KOPT-K1 (cell line): ENCODE results near the gene ZDHHC19.
"Not testable (repeated sequence)": the region's sequence is repeated elsewhere in the genome, so short reads cannot be mapped to it uniquely, and the experiment has no call there.

Experiments
- H3K27ac ChIP-seq: fragments of 200-600 bp; sonication (generic); 2 replicates; pipeline ENCODE4 v1.5.1; 2016; ENCODE audit warnings: antibody characterized with exemption, mild to moderate bottlenecking, low read depth, low read length; ENCODE audit not compliant: poor library complexity, severe bottlenecking
- H3K36me3 ChIP-seq: fragments of 200-600 bp; sonication (generic); 2 replicates; pipeline ENCODE4 v1.5.1; 2017; ENCODE audit warnings: antibody characterized with exemption, mild to moderate bottlenecking, low read length, moderate library complexity; ENCODE audit not compliant: insufficient read depth
- H3K9me3 ChIP-seq: fragments of 200-600 bp; sonication (generic); 2 replicates; pipeline ENCODE4 v1.5.1; 2017; ENCODE audit warnings: antibody characterized with exemption, low read length, mild to moderate bottlenecking; ENCODE audit not compliant: insufficient read depth, poor library complexity, severe bottlenecking

Gene ZDHHC19

DNA sequence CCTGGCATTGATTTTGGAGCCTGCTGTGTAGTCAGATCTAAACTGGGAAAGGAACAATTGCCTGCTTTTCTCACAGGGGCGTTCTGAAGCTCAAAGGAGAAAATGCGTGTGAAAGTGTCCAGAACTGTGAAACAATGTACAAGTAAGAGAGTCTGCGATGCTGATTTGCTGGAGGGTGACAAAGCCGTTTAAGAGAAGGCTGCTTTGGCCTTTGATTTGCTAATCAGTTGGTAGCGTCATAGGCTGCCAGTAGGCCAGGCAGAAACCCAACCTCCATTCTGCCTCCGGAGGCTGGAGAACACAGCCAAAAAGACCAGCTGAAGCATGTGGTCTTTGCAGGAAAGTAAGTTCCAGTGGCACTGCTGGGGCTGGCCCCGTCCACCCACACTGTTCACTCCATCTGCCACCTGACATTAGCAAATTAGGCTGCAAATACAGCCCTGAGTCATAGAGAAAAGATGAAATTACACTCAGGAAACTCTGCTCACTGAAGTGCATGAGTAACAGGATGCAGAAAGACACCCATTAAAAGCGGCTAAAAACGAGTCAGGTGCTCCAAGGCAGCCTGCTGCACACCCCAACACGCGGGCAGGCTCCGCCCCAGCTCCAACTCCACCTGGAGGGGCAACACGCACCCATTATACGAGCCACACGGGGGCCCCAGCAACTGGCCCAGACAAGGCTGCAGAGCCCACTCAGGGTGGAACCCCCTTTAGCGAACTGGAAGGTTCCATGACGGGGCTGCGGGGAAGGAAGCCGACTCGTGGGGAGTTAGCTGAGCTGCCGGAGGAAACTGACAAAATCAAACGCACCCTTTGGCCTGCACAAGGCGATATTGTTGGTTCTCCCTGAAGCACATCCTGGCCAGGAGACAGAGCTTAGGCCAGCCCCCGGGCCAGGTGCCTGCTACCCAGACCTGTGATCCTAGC lies 31.6 kb downstream of the ZDHHC19 start:
- H3K27ac ChIP-seq = peak overlapping the region; percentile 99
- H3K9me3 ChIP-seq = no peaks in the 10 kb centered on the region
- H3K36me3 ChIP-seq = no peaks in the 10 kb centered on the region

DNA sequence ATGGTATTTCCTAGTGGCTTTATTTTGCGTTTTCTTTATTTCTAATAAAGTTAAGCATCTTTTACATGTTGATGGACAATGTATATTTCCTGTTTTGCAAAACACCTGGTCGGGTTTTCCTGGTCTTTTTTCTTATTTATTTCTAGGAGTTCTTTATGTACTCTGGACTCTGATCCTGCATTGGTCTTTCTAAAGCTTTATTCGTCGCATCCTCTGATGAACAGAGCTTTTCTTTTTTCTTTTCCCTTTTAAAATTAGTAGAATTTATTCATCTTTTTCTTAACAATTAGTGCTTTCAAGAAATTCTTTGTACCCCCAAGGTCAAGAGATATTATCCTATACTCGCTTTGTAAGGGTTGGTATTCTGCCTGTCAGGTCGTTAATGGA lies 32.2 kb downstream of the ZDHHC19 start:
- no peaks in the 10 kb centered on the region for H3K36me3 ChIP-seq
- peak overlapping the region; percentile 99 for H3K27ac ChIP-seq
- H3K9me3 ChIP-seq = no peaks in the 10 kb centered on the region

DNA sequence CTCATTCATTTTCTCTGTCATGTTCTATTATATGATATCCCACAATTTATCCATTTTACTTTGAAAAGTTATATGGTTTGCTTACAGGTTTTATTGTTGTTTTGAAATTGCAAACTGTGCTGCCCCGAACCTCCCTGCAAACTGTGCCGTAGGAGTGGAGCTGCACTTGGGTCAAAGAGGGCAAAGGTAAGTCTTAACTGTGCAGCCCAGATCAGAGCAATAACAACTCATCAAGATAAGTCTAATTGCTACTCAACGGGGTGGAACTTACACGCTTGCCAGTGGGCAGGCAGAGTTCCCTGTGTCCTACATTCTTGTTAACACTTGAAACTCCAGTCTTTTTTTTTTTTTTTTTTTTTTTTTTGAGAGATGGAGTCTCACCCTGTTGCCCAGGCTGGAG lies 33.2 kb downstream of the ZDHHC19 start:
- Histone ChIP-seq H3K27ac (peak overlapping the region; percentile 99), H3K9me3 (no peaks in the 10 kb centered on the region), H3K36me3 (no peaks in the 10 kb centered on the region)

DNA sequence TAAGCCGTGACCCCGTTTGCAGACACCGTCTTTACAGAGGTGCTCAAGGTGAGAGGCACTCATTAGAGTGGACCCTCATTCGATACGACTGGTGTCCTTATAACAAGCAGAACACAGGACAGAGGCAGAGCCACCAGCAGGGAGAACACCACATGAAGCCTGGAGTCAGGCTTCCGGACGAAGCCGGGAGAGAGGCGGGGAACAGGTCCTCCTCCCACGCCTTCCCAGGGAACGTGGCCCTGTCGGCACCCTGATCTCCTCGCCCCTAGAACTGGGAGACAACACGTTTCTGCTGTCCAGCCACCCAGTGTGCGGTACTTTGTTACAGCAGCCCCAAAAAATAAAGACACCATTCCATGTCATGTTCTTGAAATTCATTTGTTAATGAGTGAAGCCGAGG lies 33.6 kb downstream of the ZDHHC19 start:
- Histone ChIP-seq H3K27ac (peak overlapping the region; percentile 99), H3K36me3 (no peaks in the 10 kb centered on the region), H3K9me3 (no peaks in the 10 kb centered on the region)

DNA sequence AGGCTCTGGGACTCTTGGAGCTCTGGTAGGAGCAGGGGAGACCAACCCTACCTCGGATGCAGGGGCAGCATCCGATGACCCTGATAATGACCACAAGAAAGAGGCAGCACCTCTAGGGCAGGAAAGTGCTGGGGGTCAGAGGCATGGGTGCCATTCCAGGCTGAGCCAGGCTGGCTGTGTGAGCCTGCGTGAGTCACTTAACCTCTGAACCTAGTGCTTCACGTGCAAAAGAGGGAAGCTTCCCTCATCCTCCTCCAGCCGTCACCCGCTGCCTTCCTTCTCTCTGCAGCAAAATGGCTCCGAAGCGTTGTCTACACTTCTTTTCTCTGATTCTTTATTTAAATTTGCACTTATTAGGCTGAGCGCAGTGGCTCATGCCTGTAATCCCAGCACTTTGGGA lies 35.5 kb downstream of the ZDHHC19 start:
- Histone ChIP-seq H3K9me3 (no peaks in the 10 kb centered on the region), H3K27ac (no peak overlapping the region), H3K36me3 (no peaks in the 10 kb centered on the region)

DNA sequence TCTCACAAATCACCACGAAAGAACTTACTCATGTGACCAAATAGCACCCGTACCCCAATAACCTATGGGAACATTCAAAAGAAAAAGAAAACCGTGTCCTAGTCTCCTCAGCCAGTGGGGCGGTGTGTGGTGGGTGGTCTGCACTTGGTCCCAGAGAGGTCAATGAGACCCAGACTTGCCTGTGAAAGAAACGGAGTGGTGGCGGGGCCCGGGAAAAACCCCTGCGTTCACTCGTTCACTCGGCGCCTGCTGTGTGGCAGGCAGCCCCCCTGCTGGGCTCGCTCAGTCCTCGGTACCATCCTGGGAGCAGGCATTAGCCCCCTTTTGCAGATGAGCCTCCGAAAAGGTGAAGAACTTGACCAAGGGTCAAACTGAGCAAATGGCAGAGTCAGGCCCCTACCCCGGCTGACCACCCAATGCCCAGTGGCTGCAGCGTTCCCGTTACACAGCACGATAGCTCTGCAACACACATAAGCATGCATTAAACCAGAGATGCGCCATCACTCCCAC lies 36.0 kb downstream of the ZDHHC19 start:
- Histone ChIP-seq H3K36me3 (no peaks in the 10 kb centered on the region), H3K27ac (no peak overlapping the region), H3K9me3 (no peaks in the 10 kb centered on the region)

DNA sequence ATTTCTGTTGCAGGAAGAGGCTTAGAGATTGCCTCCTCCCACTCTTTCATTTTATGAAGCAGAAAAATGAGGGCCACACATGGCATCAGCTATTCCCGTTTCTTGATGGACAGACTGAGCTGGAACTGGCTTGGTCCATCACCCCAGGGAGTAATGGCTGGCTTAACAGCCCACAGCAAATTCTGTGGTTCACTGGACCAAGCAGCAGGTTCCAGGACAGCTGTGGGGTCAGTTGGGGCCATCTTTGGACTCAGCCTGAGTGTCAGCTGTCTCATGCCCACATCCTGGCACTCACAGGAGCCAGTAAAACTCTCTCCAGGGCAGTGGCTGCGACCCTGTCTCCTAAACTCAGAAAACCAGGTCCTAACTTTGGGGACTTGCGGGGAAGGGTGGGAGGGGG lies 36.5 kb downstream of the ZDHHC19 start:
- Histone ChIP-seq H3K27ac (peak overlapping the region; percentile 23), H3K9me3 (no peaks in the 10 kb centered on the region), H3K36me3 (no peaks in the 10 kb centered on the region)

DNA sequence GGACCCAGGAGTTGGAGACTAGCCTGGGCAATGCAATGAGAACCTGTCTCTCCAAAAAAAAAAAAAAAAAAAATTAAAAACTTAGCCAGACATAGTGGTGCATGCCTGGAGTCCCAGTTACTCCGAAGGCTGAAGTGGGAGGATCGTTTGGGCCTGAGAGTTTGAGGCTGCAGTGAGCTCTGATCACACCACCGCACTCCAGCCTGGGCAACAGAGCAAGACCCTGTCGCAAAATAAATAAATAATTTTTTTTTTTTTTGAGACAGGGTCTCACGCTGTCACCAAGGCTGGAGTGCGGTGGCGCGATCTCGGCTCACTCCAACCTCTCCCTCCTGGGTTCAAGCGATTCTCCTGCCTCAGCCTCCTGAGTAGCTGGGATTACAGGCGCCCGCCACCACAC lies 40.9 kb downstream of the ZDHHC19 start:
- H3K36me3 ChIP-seq, H3K27ac ChIP-seq, H3K9me3 ChIP-seq: not testable (repeated sequence)

DNA sequence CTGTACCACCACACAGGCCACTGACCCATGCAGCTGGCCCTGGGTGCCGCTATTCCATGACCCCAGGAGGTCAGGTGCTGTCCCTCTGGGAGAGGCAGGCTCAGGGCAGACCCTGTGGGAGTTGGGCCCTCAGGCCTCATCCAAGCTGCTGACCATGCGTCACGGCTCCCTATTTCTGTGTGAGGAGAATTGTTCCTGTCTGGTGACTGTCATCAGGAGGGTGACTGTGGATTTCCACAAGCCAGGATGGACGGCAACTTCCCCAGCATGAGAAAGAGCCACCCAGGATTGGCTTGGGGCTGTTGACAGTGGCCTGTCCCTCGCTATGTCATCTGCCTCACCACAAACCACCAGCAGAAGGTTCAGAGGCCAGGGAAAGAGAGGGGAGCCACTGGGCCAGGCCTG lies 41.4 kb downstream of the ZDHHC19 start:
- Histone ChIP-seq H3K9me3 (no peaks in the 10 kb centered on the region), H3K36me3 (no peaks in the 10 kb centered on the region), H3K27ac (no peak overlapping the region)

DNA sequence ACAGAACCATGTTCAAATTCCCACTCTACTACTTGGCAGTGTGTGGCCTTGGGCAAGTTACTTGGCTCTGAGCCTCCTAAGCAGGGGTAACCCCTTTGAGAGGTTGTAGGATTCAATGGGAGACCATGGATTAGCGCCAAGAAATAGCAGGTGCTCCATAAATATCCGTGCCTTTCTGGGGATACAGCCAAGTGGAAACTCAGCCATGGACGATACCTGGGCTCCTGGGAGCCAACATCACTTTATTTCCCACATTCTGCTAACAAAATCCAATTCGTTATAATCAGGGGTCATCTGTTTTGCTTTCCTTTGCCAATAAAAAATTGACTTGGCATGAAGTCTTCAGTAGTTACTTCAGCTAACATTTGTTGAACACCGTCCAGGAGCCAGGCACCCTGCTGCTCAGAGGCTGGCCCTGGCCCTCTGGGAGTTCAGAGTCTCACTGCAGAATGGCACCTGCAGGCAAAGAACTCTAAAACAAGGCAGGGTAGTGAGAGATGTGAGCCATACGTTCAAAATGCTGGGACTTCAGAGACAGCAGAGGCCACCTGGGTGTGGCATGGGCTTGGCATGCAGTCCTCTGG lies 42.3 kb downstream of the ZDHHC19 start:
- H3K9me3 ChIP-seq = no peaks in the 10 kb centered on the region
- no peaks in the 10 kb centered on the region for H3K36me3 ChIP-seq
- no peak overlapping the region for H3K27ac ChIP-seq

DNA sequence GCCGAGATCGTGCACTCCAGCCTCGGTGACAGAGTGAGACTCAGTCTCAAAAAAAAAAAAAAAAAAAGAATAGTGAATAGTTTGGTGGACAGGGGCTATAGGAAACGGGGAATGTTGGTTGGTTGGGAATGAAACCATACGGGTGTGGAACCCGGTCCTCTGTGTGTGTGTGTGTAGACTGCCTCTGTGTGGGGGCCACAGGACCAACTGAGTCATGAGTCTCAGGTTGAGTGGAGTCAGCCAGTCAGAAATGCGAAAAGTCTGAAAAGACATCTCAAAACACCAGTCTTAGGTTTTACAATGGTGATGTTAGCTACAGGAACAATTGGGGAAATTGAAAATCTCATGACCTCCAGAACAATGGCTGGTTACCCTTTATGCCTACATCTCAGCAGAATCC lies 44.5 kb downstream of the ZDHHC19 start:
- Histone ChIP-seq H3K9me3 (no peaks in the 10 kb centered on the region), H3K36me3 (no peaks in the 10 kb centered on the region), H3K27ac (no peak overlapping the region)

DNA sequence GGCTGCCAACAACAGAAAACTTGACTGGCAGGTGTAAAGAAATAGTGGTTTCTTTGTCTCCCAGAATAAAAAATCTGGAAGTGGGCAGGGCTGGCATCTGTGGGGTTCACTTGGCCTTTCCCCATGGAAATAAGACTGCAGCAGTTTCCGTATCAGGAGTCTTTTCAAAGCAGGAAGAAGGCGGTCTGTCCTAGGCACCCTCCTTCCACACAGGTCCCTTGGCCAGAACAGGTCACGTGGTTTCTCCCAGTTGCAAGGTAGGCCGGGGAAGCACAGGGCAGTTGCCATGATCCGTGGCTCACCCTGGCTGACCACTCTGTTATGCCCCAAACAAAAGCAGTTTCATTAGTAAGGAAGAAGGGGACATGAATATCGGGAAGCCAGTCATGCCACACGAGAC lies 45.4 kb downstream of the ZDHHC19 start:
- H3K27ac ChIP-seq = no peak overlapping the region
- no peaks in the 10 kb centered on the region for H3K9me3 ChIP-seq
- no peaks in the 10 kb centered on the region for H3K36me3 ChIP-seq

DNA sequence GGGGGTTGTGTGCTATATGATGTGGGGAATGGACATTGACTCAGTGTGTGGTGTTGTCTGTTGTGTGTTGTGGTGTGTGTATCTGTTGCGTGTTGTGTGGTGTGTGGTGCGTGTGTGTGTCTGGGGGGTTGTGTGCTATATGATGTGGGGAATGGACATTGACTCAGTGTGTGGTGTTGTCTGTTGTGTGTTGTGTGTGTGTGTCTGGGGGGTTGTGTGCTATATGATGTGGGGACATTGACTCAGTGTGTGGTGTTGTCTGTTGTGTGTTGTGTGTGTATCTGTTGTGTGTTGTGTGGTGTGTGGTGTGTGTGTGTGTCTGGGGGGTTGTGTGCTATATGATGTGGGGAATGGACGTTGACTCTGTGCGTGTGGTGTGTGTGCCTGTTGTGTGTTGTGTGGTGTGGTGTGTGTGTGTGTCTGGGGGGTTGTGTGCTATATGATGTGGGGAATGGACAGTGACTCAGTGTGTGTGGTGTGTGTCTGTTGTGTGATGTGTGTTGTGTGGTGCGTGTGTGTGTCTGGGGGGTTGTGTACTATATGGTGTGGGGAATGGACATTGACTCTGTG lies 46.1 kb downstream of the ZDHHC19 start:
- H3K9me3 ChIP-seq = not testable (repeated sequence)

DNA sequence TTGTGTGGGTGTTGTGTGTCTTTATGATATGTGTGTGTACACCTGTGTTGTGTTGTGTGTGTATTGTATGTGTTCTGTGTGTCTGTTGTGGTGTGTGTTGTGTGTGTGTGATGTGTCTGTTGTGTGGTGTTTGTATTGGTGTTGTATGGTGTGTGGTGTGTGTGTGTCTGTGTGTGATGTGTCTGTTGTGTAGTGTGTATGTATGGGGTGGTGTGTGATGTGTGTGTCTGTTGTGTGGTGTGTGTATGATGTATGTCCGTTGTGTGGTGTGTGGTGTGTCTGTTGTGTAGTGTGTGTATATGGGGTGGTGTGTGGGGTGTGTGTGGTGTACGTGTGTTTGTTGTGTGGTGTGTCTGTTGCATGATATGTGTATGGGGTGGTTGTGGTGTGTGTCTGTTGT lies 46.6 kb downstream of the ZDHHC19 start:
- Histone ChIP-seq H3K36me3 (no peaks in the 10 kb centered on the region), H3K27ac (no peak overlapping the region), H3K9me3 (no peaks in the 10 kb centered on the region)

More for the DNA sequence above, 46.1 kb downstream of the ZDHHC19 start:
- not testable (repeated sequence) for H3K36me3 ChIP-seq, H3K27ac ChIP-seq

DNA sequence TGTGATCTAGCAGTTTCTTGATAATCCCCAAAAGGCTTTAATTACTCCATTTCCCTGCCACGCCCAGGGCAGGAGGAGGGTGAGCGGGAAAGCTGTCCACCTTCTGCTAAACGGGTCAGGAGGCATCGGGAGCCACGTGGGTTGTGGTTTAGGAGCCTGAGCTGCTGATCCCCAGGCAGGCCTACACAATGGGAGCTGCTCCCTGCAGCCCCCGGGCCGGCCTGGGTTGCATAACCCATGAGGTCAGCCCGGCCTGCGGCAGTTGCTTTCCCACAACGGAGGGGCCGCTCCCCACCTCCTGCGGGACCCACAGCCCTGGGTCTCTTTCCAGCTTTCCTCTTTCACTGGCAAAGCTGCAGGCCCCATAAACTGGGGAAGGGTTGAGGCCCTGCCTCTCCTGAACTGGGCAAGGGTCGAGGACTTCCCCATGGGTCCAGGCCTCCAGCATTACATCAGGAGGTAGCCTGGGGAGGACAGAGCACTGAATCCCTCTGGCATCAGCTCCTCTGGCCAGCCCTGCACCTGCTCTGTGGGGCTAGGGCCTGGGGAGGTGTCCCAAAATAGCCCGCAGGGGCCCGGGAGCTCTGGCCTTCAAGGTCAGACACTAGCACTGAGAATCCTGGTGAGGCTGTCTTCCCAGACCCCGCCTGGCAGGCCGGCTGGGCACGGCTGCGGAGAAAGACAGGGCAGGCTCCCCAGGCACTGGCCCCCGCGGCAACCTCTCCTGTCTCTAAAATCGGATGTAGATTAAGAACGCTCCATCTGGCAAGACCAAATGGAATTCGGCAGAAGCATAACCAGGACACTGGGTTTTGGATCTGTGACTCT lies 47.3 kb downstream of the ZDHHC19 start:
- no peaks in the 10 kb centered on the region for H3K36me3 ChIP-seq
- no peak overlapping the region for H3K27ac ChIP-seq
- H3K9me3 ChIP-seq = no peaks in the 10 kb centered on the region
